IPS-11a (cell line): Measurements from ENCODE around the gene PLGRKT.
"Not testable (repeated sequence)": the region's sequence is repeated elsewhere in the genome, so short reads cannot be mapped to it uniquely, and the experiment has no call there.

Experiments
- H3K4me3 ChIP-seq: one replicate; pipeline ENCODE4 v1.5.1; 2013; ENCODE audit warnings: low read depth, low read length, control low read depth

The PLGRKT gene

GRCh38 chr9:5388026-5388819, 49.5 kb downstream of the PLGRKT start:
- H3K4me3 ChIP-seq: no peak overlapping the region

DNA sequence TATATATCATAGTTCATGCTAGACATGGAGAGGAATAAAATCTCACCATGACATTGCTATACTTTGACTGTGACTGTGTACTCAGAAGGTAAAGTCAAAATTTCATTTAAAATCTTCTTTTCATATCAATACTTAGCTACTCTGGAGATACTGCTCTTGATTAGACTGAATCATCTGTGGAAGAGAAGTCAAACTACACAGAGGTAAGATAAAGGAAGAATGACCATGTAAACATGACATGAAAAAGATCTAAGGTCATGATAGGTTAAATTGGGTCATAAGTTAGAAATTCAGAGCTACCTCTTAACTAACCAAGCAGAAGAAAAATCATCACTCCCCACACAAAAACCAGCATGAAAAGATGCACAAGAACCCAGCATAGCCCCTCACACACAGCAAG, 53.3 kb downstream of the PLGRKT start:
- H3K4me3 ChIP-seq: no peak overlapping the region

- H3K4me3 ChIP-seq: no peak overlapping the region
These were observed 55.2 kb downstream of the PLGRKT start for GRCh38 chr9:5382479-5382878.

DNA sequence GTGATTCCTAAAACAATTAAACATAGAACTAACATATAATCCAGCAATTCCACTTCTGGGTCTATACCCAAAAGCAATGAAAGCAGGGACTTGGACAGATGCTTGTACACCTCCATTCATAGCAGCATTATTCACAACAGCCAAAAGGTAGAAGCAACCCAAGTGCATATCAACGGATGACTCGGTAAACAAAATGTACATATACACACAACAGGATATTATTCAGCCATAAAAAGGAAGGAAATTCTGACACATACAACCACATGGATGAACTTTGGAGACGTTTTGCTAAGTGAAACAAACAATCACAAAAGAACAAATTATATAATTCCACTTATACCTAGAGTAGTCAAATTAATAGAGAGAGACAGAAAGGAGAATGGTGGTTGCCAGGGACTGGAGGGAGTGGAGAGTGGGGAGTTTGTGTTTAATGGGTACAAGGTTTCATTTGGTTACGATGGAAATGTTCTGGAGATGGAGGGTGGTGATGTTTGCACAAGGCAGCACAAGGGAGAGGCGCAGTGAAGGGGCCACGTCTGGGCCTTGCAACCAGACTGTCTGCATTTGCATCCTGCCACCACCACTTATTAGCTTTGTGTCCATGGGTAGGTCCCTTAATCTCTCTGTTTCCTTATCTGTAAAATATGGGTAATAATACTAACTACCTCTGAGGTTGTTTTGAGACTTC, 61.8 kb downstream of the PLGRKT start:
- no peak overlapping the region for H3K4me3 ChIP-seq

DNA sequence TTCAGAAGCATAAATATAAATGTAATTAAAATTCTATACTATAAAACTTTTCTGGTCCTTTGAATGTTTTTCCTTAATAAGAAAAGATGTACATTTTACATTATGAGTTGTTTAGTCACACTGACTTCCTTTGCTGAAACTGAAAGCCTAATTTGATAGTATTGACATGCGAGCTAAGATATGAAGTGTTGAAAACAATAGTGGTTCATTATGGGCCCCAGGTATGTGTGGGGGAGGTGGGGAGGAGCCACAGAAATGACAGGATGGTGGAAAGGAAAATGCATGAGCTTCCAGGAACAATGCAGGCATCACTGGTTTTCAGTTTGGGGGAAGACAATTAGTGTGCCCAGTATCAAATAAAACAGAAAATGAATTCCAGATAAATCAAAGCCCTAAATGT, 62.6 kb downstream of the PLGRKT start:
- H3K4me3 ChIP-seq: no peak overlapping the region

DNA sequence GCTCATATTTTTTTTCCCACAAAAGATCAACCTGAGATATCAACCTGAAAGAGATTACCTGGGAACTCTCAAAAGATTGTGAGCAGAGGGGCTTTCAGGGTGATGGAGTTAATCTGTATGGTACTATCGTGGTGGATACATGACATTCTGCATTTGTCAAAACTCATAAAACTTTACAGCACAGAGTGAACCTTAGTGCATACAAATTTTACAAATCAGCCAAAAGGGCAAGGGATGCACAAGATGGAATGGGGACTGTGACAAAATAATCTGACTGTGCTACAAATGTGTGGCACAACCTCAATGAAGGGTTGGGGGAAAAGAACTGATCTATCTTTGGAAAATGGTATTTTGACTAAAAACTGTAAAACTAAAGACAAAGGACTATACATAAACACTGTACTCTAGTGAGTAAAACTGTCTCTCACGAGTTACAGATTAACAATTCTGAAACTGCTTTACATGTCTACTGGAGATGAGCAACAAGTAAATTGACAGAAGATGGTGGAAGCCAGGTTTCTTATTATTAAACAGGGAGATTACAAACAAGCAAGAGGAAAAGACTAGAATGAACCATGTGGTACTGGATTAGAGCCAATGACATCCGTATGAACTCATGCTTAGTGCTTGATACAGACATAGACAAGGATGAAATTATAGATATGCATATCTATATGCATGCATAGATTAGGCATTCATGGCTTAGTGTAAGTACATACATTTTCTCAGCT, 73.3 kb downstream of the PLGRKT start:
- no peak overlapping the region for H3K4me3 ChIP-seq

- H3K4me3 ChIP-seq: no peak overlapping the region
These were observed 76.3 kb downstream of the PLGRKT start for GRCh38 chr9:5361326-5362010.

- no peak overlapping the region for H3K4me3 ChIP-seq
These were observed 77.4 kb downstream of the PLGRKT start for GRCh38 chr9:5360341-5360740.

GRCh38 chr9:5357431-5358105, 80.2 kb downstream of the PLGRKT start:
- H3K4me3 ChIP-seq: no peak overlapping the region

GRCh38 chr9:5355817-5356216, 81.9 kb downstream of the PLGRKT start:
- H3K4me3 ChIP-seq: no peak overlapping the region

DNA sequence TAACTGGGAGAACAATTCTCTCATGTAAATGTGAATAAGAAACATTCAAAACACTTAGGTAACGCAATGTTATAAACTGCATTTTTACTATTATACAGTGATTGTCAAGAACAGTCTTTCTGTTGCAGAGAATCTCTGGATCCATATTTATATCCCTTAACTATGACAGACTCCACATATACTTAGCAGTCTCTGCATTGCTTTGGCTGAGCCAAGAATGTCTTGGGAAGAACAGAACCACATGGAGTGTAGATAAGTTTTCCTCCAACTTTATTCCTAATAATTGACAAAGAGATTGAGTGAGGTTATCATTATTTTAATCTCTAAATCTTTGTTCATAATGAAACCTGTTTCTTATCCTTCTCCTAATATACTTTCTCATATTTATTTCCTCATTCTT, 82.5 kb downstream of the PLGRKT start:
- no peak overlapping the region for H3K4me3 ChIP-seq

DNA sequence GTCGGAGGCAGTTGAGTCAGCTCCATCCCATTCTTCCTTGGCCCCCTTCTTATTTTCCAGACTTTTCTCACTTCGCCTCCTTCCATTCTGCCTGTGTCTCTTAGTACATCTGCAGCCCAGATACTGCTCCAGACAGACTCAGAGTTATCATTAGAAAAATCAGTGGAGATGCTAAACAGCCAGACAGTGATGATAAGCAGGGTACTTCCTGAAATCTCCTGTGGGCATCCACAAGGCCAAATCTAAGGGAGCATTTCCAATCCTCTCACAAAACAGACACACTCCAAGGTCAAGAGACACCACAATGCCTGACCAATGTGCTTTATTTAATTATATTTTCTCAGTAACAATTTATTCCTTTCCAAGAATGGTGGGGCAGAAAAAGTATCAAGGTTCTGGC, 83.5 kb downstream of the PLGRKT start:
- H3K4me3 ChIP-seq: no peak overlapping the region

DNA sequence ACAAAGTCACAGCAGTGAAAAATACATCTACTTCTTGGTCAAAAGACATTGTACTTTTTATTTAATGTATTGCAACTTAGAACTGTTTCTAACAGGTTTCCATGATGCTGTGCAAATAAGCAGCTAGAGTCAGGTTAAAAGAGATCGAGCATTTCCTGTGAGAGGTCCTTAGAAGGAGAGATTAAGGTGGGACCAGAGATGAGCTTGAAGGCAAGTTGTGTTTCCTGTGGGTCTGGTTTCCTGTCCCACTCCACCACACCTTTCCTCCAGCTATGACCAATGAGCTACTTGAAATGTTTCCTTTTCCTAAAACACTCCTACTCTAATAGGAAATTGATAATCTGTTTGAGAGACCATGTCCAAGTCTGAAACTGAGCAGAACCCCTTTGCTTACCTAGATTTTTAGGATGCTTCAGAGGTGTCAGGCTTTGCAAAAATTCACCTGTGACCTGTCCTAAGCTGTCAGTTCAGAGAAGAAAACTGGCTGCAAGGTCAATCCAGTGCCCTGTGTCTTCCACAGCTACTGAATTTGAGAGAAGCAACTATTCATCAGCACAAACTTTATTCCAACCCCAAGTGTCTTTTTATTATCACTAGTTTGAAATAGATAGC, 85.0 kb downstream of the PLGRKT start:
- H3K4me3 ChIP-seq: no peak overlapping the region

DNA sequence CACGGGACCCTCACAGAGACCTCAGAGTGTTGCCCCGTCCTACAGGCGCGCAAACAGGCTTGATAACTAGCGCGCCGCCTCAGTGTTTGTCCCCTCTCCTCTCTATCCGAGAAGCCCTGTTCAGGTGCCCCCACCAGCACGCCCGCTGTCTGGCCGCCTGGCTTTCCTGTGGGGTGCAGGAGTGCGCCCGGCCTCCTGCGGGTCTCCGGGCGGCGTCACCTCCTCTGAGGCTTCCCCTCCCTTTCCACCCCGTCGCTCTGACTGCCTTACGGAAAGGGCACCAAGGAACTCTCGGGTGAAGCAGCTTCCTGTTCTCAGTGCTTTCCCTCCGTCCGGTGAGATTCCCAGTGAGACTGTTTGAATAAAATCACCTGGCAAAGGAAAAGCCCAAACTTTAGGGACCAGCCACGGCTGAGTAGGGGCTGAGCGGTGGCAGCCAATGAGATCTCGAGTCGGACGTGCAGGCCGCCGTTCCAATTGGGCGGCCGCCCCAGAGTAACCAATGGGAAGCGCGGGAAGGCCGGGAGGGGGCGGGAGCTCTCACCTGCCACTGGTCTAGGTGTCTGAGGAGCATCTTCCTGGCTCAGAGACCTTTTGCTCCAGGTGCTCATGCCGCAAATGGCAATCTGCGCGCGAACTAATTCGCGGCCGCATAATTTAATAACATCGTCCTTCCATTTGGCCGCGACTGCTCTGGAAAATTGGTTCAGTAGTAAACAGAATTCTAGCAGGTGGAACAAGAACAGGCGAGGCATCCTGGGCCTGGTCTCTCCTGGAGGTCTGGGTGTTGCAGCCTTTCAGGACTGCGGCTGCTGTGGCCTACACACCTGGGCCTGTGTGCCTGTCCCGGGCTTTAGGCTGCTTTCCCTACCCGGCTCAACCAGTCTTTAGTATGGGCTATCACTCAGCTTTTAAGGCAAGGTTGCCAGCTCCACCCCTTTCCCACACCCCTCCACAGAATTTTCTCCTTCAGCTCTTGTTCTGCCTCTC, 98.4 kb downstream of the PLGRKT start, which contains the start of gene RLN1:
RLN1 (minus strand) TSS at position 885 of the 990 bp plus-strand sequence; CDS start at position 755, 130 bp downstream.
- H3K4me3 ChIP-seq: not testable (repeated sequence)

GRCh38 chr9:5336688-5337087, 101.0 kb downstream of the PLGRKT start:
- no peak overlapping the region for H3K4me3 ChIP-seq

DNA sequence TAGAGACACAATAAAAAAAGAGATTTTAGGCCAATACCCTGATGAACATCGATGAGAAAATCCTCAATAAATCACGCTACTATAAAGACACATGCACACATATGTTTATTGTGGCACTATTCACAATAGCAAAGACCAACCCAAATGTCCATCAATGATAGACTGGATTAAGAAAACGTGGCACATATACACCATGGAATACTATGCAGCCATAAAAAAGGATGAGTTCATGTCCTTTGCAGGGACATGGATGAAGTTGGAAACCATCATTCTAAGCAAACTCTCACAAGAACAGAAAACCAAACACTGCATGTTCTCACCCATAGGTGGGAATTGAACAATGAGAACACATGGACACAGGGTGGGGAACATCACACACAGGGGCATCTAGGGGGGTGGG, 106.4 kb downstream of the PLGRKT start:
- not testable (repeated sequence) for H3K4me3 ChIP-seq

DNA sequence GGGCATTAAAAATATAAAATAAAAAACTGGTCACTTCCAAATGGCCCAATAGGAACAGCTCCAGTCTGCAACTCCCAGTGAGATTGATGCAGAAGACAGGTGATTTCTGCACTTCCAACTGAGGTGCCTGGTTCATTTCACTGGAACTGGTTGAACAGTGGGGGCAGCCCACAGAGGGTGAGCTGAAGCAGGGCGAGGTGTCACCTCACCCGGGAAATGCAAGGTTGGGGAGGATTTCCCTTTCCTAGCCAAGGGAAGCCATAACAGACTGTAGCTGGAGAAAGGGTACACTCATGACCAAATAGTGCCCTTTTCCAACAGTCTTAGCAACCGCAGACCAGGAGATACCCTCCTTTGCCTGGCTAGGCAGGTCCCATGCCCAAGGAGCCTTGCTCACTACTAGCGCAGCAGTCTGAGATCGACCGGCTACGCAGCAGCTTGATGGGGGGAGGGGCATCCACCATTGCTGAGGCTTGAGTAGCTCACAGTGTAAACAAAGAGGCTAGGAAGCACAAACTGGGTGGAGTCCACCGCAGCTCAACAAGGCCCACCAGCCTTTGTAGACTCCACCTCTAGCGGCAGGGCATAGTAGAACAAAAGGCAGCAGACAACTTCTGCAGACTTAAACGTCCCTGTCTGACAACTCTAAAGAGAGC, 110.7 kb downstream of the PLGRKT start:
- H3K4me3 ChIP-seq: no peak overlapping the region

DNA sequence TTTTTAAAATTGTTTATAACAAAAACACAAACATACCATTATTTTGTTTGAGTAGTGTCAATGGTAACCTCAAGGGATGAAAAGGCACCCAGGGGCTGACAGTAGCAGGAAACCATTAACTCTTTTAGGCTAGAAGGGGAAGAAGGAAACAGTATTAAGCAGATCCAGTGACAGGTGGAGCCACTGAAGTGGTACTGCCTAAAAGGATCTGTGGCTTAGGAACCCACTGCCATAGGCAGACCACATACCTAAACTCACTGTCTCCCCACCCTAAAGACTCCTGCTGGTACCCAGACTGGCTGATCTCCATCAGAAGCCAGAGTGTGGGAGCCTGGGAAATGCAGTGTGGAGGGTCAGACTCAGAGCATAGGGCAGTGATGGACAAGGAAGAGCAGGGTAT, 111.5 kb downstream of the PLGRKT start:
- H3K4me3 ChIP-seq: no peak overlapping the region
